HCT116 (cell line): ENCODE data around the gene SMIM23. TPM values are rescaled to one million over a fixed set of nuclear protein-coding genes. Genes with fewer than 3 reads are reported as not detected.

Experiments
- ATAC-seq: fragments of 200-7000 bp; cut with Tn5 transposase; 2 replicates; pipeline ENCODE4 v1.9.1; 2020; ENCODE audit warnings: mild to moderate bottlenecking, moderate library complexity
- BruUV-seq: library from RNA; stranded (reverse); fragments of 400-500 nt; replicated peaks from 2 replicates; lab custom pipeline; 2021; lab: Mats Ljungman, UMichigan
- CTCF ChIA-PET: fragments of 300-600 bp; sonication (Branson Sonifier 250); formaldehyde crosslinking; loops from one replicate; lab custom pipeline; 2021; ENCODE audit warnings: antibody characterized with exemption; lab: Charles Lee
- POLR2A ChIA-PET: fragments of 300-600, 350-600 bp; sonication (Branson Sonifier 250); formaldehyde crosslinking; loops from one replicate; lab custom pipeline; 2021; ENCODE audit warnings: antibody characterized with exemption; lab: Charles Lee
- RAD21 ChIA-PET, 2 experiments: fragments of 300-600 bp; sonication (Branson Sonifier 250); formaldehyde crosslinking; loops; one replicate each; lab custom pipeline; 2023; ENCODE audit warnings: low total read pairs in 2 of 2; ENCODE audit not compliant: uncharacterized antibody in 2 of 2, unreplicated experiment in 2 of 2, low non-redundant PET in 1 of 2; lab: Charles Lee
- DNase-seq: peaks from one replicate; pipeline ENCODE4 v3.0.0-alpha.2; 2010; ENCODE audit warnings: low read depth, low spot score
- H2AFZ ChIP-seq: fragments of 200-600 bp; shearing (Covaris generic), sonication (generic); 2 replicates; pipeline ENCODE4 v1.6.1; 2017; ENCODE audit warnings: low read depth, mixed run types, mixed read lengths, antibody characterized with exemption, low read length; ENCODE audit not compliant: poor library complexity, severe bottlenecking
- H3K27ac ChIP-seq: 2 replicates; pipeline ENCODE4 v1.5.1; 2012; ENCODE audit warnings: low read depth, low read length
- H3K27me3 ChIP-seq: fragments of 200-600 bp; sonication (generic); 2 replicates; pipeline ENCODE4 v1.6.1; 2016; ENCODE audit warnings: mixed run types, low read length, mixed read lengths; ENCODE audit not compliant: insufficient read depth
- H3K36me3 ChIP-seq, 2 experiments: fragments of 200-500 bp in 1 of 2; fragments of 200-600 bp in 1 of 2; sonication (Bioruptor generic) in 1 of 2; sonication (generic) in 1 of 2; 2 replicates each; pipeline versions ENCODE4 v1.5.1 to v1.6.1; 2014 to 2016; ENCODE audit warnings: low read length in 2 of 2, inconsistent platforms in 1 of 2, mixed read lengths in 1 of 2, mixed run types in 1 of 2; ENCODE audit not compliant: insufficient read depth in 2 of 2, control insufficient read depth in 1 of 2
- H3K4me1 ChIP-seq, 2 experiments: fragments of 200-600 bp in 1 of 2; sonication (generic) in 1 of 2; 2 replicates each; pipeline versions ENCODE4 v1.5.1 to v1.6.1; 2012 to 2017; ENCODE audit warnings: low read length in 2 of 2, inconsistent platforms in 1 of 2, mild to moderate bottlenecking in 1 of 2, mixed read lengths in 1 of 2, mixed run types in 1 of 2, moderate library complexity in 1 of 2; ENCODE audit not compliant: insufficient read depth in 2 of 2, control insufficient read depth in 1 of 2
- H3K4me2 ChIP-seq: fragments of 200-600 bp; sonication (generic); 2 replicates; pipeline ENCODE4 v1.6.1; 2017; ENCODE audit warnings: mixed run types, low read length, mixed read lengths
- H3K4me3 ChIP-seq, 2 experiments: fragments of 200-600 bp in 1 of 2; sonication (generic) in 1 of 2; replicated peaks in 1 of 2; 2 replicates each; pipeline ENCODE4 v1.5.1; 2011 to 2016; ENCODE audit warnings: low read length in 2 of 2, control low read depth in 1 of 2, low read depth in 1 of 2, mild to moderate bottlenecking in 1 of 2, mixed read lengths in 1 of 2, mixed run types in 1 of 2
- H3K79me2 ChIP-seq: fragments of 200-600 bp; sonication (generic); 2 replicates; pipeline ENCODE4 v1.6.1; 2017; ENCODE audit warnings: mild to moderate bottlenecking, mixed run types, low read length, moderate library complexity, mixed read lengths; ENCODE audit not compliant: insufficient read depth
- H3K9ac ChIP-seq: fragments of 200-600 bp; sonication (generic); 2 replicates; pipeline ENCODE4 v1.6.1; 2016; ENCODE audit warnings: low read length, mixed read lengths
- H3K9me2 ChIP-seq: fragments of 200-600 bp; sonication (generic), shearing (Covaris generic); 2 replicates; pipeline ENCODE4 v1.6.1; 2017; ENCODE audit warnings: mixed run types, mild to moderate bottlenecking, moderate library complexity; ENCODE audit not compliant: insufficient read depth
- H3K9me3 ChIP-seq, 2 experiments: fragments of 200-500 bp in 1 of 2; fragments of 200-600 bp in 1 of 2; sonication (Bioruptor generic) in 1 of 2; sonication (generic) in 1 of 2; 2 replicates each; pipeline ENCODE4 v1.6.1; 2014 to 2017; ENCODE audit warnings: low read length in 2 of 2, mixed read lengths in 2 of 2, inconsistent platforms in 1 of 2, low read depth in 1 of 2, mild to moderate bottlenecking in 1 of 2, mixed run types in 1 of 2, moderate library complexity in 1 of 2; ENCODE audit not compliant: control insufficient read depth in 1 of 2, insufficient read depth in 1 of 2
- H4K20me1 ChIP-seq: fragments of 200-600 bp; sonication (generic), shearing (Covaris generic); 2 replicates; pipeline ENCODE4 v1.6.1; 2017; ENCODE audit warnings: mixed run types, mild to moderate bottlenecking, moderate library complexity; ENCODE audit not compliant: insufficient read depth
- CEBPB ChIP-seq: IDR thresholded peaks from 2 replicates; pipeline ENCODE4 v1.6.1; 2012; ENCODE audit warnings: low read depth
- EGR1 ChIP-seq: IDR thresholded peaks from 2 replicates; pipeline ENCODE4 v1.6.1; 2012; ENCODE audit warnings: low read depth
- ELF1 ChIP-seq: IDR thresholded peaks from 2 replicates; pipeline ENCODE4 v1.6.1; 2012; ENCODE audit warnings: low read depth, borderline replicate concordance
- EZH2 ChIP-seq: fragments of 200-600 bp; sonication (generic); IDR thresholded peaks from 2 replicates; pipeline ENCODE4 v1.6.1; 2017; ENCODE audit warnings: antibody characterized with exemption, mixed run types
- FOSL1 ChIP-seq: IDR thresholded peaks from 2 replicates; pipeline ENCODE4 v1.6.1; 2012; ENCODE audit warnings: low read depth
- JUND ChIP-seq: IDR thresholded peaks from 2 replicates; pipeline ENCODE4 v1.6.1; 2012
- POLR2AphosphoS5 ChIP-seq: IDR thresholded peaks from 2 replicates; pipeline ENCODE4 v1.6.1; 2011; ENCODE audit warnings: mild to moderate bottlenecking, low read depth, low read length, moderate library complexity
- REST ChIP-seq: IDR thresholded peaks from 2 replicates; pipeline ENCODE4 v1.6.1; 2012; ENCODE audit warnings: low read depth
- SIN3A ChIP-seq: IDR thresholded peaks from 2 replicates; pipeline ENCODE4 v1.6.1; 2012; ENCODE audit warnings: low read depth
- SRF ChIP-seq: IDR thresholded peaks from 2 replicates; pipeline ENCODE4 v1.6.1; 2012; ENCODE audit warnings: low read depth
- TCF7L2 ChIP-seq: IDR thresholded peaks from 2 replicates; pipeline ENCODE4 v1.7.0; 2011; ENCODE audit warnings: borderline replicate concordance, inconsistent platforms; ENCODE audit not compliant: insufficient read depth, insufficient read length; ENCODE audit errors: extremely low read depth
- ZNF274 ChIP-seq: fragments of 200-500 bp; sonication (Bioruptor generic); IDR thresholded peaks from 2 replicates; pipeline ENCODE4 v1.6.1; 2014; ENCODE audit warnings: mild to moderate bottlenecking, low read depth, low read length, inconsistent platforms
- intact Hi-C: fragments of 100-400 bp; cut with micrococcal nuclease; formaldehyde crosslinking; loops from 2 replicates; pipeline ENCODE4 v1.10.0; 2022
- total RNA-seq: library from RNA; stranded (reverse); gene quantifications from one replicate; pipeline ENCODE4 v1.2.1, GENCODE V29; 2021; ENCODE audit not compliant: unreplicated experiment
- TF ChIP-seq, protein P1 (sequence below): IDR thresholded peaks from 2 replicates; pipeline ENCODE4 v1.6.1; 2012
- TF ChIP-seq, protein P2 (sequence below): IDR thresholded peaks from 2 replicates; pipeline ENCODE4 v1.6.1; 2012
- TF ChIP-seq, protein P3 (sequence below): IDR thresholded peaks from 2 replicates; pipeline ENCODE4 v1.6.1; 2011; ENCODE audit warnings: mild to moderate bottlenecking, low read length, moderate library complexity; ENCODE audit not compliant: insufficient replicate concordance; ENCODE audit errors: extremely low read depth

Gene SMIM23
- total RNA-seq, 1 experiment from 2014 or later = not detected

DNA sequence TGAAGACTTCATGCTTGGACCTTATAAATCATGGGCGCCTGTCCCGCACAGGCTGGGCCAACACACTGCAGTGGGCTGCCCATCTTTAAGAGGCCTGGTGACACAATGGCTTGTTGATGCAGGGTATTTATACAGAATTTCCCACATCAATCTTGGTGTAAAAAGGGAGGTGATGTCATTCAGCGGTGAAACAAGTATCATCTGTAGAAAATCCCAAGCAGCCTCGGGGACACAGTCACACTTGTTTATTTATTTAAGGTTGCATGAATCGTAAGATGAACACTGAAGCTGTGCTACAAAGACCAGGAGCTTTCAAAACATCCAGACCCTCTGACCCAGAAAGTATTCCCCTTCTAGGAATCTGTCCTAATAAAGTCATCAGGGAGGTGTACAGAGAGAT is 40.5 kb downstream of the SMIM23 start:
- Histone ChIP-seq H3K27me3 (no peaks in the 10 kb centered on the region), H3K36me3 (no peaks in the 10 kb centered on the region), H3K79me2 (no peaks in the 10 kb centered on the region), H3K9me2 (no peaks in the 10 kb centered on the region), H3K4me3 (no peak overlapping the region), H3K9me3 (peaks cover 0 to 4% of the 10 kb centered on the region in 2 experiments; a peak in 1 of 4 replicates), H3K4me2 (no peak overlapping the region), H3K4me1 (peaks cover 0 to 6% of the 10 kb centered on the region in 2 experiments; a peak in 1 of 4 replicates), H3K27ac (no peak overlapping the region), H4K20me1 (no peaks in the 10 kb centered on the region), H2AFZ (no peak overlapping the region), H3K9ac (no peak overlapping the region)
- no peak for TF ChIP-seq EGR1
- TF ChIP-seq FOSL1 = no peak
- no peak for TF ChIP-seq SIN3A
- no peak for TF ChIP-seq SRF
- no peak for TF ChIP-seq TCF7L2
- TF ChIP-seq, protein P1, sequence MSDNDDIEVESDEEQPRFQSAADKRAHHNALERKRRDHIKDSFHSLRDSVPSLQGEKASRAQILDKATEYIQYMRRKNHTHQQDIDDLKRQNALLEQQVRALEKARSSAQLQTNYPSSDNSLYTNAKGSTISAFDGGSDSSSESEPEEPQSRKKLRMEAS = no peak
- TF ChIP-seq EZH2 = no peak
- ChIA-PET POLR2A (no interaction called here), RAD21 (no interaction called here), CTCF (no interaction called here)
- intact Hi-C loops = no loop called here
- ATAC-seq = no peak
- BruUV-seq = no TSS peak
- no peak for DNase-seq

DNA sequence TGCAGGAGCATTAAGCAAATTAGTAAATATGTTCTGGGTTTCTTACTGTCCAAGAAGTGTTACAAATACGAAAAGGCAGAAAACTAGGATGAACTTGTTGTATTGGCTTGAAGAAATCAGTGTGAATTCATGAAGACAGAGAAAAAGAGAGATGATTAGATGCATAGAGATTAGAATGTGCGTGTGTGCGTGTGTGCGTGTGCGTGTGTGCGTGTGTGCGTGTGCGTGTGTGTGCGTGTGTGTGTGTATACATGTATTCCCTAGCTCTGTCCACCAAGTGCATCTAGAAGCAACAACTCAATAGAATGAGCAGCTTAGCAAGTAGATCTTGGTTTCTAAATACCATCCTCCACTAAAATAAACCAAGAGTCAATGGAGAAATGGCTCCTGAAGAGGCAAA is 41.5 kb downstream of the SMIM23 start:
- H3K9ac ChIP-seq = no peak overlapping the region
- H3K27ac ChIP-seq = no peak overlapping the region
- H3K4me1 ChIP-seq = peaks cover 0 to 6% of the 10 kb centered on the region in 2 experiments; a peak in 1 of 4 replicates
- ChIA-PET CTCF (no interaction called here), RAD21 (no interaction called here), POLR2A (no interaction called here)
- H3K9me2 ChIP-seq = no peaks in the 10 kb centered on the region
- H3K9me3 ChIP-seq = peaks cover 0 to 4% of the 10 kb centered on the region in 2 experiments; a peak in 1 of 4 replicates
- no peak for ATAC-seq
- H3K4me2 ChIP-seq = no peak overlapping the region
- intact Hi-C loops = no loop called here
- no peaks in the 10 kb centered on the region for H3K36me3 ChIP-seq
- no peaks in the 10 kb centered on the region for H4K20me1 ChIP-seq
- H2AFZ ChIP-seq = no peak overlapping the region
- DNase-seq = no peak
- H3K27me3 ChIP-seq = no peaks in the 10 kb centered on the region
- H3K79me2 ChIP-seq = no peaks in the 10 kb centered on the region
- no TSS peak for BruUV-seq
- H3K4me3 ChIP-seq = no peak overlapping the region
- TF ChIP-seq ZNF274 = no peak
- TF ChIP-seq, protein P2, sequence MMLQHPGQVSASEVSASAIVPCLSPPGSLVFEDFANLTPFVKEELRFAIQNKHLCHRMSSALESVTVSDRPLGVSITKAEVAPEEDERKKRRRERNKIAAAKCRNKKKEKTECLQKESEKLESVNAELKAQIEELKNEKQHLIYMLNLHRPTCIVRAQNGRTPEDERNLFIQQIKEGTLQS = no peak
- no peak for TF ChIP-seq ELF1
- TF ChIP-seq, protein P3, sequence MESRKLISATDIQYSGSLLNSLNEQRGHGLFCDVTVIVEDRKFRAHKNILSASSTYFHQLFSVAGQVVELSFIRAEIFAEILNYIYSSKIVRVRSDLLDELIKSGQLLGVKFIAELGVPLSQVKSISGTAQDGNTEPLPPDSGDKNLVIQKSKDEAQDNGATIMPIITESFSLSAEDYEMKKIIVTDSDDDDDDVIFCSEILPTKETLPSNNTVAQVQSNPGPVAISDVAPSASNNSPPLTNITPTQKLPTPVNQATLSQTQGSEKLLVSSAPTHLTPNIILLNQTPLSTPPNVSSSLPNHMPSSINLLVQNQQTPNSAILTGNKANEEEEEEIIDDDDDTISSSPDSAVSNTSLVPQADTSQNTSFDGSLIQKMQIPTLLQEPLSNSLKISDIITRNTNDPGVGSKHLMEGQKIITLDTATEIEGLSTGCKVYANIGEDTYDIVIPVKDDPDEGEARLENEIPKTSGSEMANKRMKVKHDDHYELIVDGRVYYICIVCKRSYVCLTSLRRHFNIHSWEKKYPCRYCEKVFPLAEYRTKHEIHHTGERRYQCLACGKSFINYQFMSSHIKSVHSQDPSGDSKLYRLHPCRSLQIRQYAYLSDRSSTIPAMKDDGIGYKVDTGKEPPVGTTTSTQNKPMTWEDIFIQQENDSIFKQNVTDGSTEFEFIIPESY = no peak
- no peak for TF ChIP-seq POLR2AphosphoS5
- no peak for TF ChIP-seq REST
- no peak for TF ChIP-seq CEBPB
- TF ChIP-seq JUND = no peak
